ENCODE measurements around the gene MRTFA. TPM values are rescaled to one million over a fixed set of nuclear protein-coding genes. Genes with fewer than 3 reads are reported as not detected.

Gene MRTFA
- total RNA-seq, 1 donor from 2014 or later, result 68.4 TPM

- peak; percentile 74 for DNase-seq (ENCODE audit: low spot score)
- peak overlapping the region; percentile 69 for H3K4me3 Mint-ChIP-seq (ENCODE audit: unreplicated experiment)
Measured at GRCh38 chr22:40396882-40397281, 239.6 kb downstream of the MRTFA start.

GRCh38 chr22:40395607-40396006 is 240.9 kb downstream of the MRTFA start:
- H3K27ac Mint-ChIP-seq (ENCODE audit: unreplicated experiment), result peak overlapping the region; percentile 100
- no peak for TF ChIP-seq CTCF (IDR thresholded peaks at IDR 0.05; ENCODE audit: unreplicated experiment)
- peaks cover 4% of the 10 kb centered on the region for H3K27me3 Mint-ChIP-seq (ENCODE audit: unreplicated experiment)
- no peaks in the 10 kb centered on the region for H3K9me3 Mint-ChIP-seq (ENCODE audit: unreplicated experiment)
- peaks cover 30% of the 10 kb centered on the region for H3K4me1 Mint-ChIP-seq (ENCODE audit: unreplicated experiment)
- peaks cover 12% of the 10 kb centered on the region for H3K36me3 Mint-ChIP-seq (ENCODE audit: low read depth, unreplicated experiment)
- H3K4me3 Mint-ChIP-seq (ENCODE audit: unreplicated experiment), result no peak overlapping the region
- no peak for DNase-seq (ENCODE audit: low spot score)

More at GRCh38 chr22:40396882-40397281, 239.6 kb downstream of the MRTFA start:
- Mint-ChIP-seq H3K36me3 (ENCODE audit: low read depth, unreplicated experiment) (peaks cover 14% of the 10 kb centered on the region), H3K4me1 (ENCODE audit: unreplicated experiment) (peaks cover 35% of the 10 kb centered on the region), H3K9me3 (ENCODE audit: unreplicated experiment) (no peaks in the 10 kb centered on the region), H3K27ac (ENCODE audit: unreplicated experiment) (peak overlapping the region; percentile 100), H3K27me3 (ENCODE audit: unreplicated experiment) (peaks cover 4% of the 10 kb centered on the region)
- no peak for TF ChIP-seq CTCF (IDR thresholded peaks at IDR 0.05; ENCODE audit: unreplicated experiment)

GRCh38 chr22:40394607-40395006 is 241.9 kb downstream of the MRTFA start:
- H3K4me3 Mint-ChIP-seq (ENCODE audit: unreplicated experiment), result no peak overlapping the region
- DNase-seq (ENCODE audit: low spot score), result no peak
- no peaks in the 10 kb centered on the region for H3K9me3 Mint-ChIP-seq (ENCODE audit: unreplicated experiment)
- H3K36me3 Mint-ChIP-seq (ENCODE audit: low read depth, unreplicated experiment), result peaks cover 11% of the 10 kb centered on the region
- peaks cover 30% of the 10 kb centered on the region for H3K4me1 Mint-ChIP-seq (ENCODE audit: unreplicated experiment)
- TF ChIP-seq CTCF (IDR thresholded peaks at IDR 0.05; ENCODE audit: unreplicated experiment), result no peak
- peak overlapping the region; percentile 40 for H3K27ac Mint-ChIP-seq (ENCODE audit: unreplicated experiment)
- peaks cover 4% of the 10 kb centered on the region for H3K27me3 Mint-ChIP-seq (ENCODE audit: unreplicated experiment)

GRCh38 chr22:40392618-40393017 is 243.9 kb downstream of the MRTFA start:
- H3K27ac Mint-ChIP-seq (ENCODE audit: unreplicated experiment), result no peak overlapping the region
- H3K36me3 Mint-ChIP-seq (ENCODE audit: low read depth, unreplicated experiment), result peaks cover 22% of the 10 kb centered on the region
- peaks cover 5% of the 10 kb centered on the region for H3K27me3 Mint-ChIP-seq (ENCODE audit: unreplicated experiment)
- no peak for DNase-seq (ENCODE audit: low spot score)
- no peaks in the 10 kb centered on the region for H3K9me3 Mint-ChIP-seq (ENCODE audit: unreplicated experiment)
- no peak for TF ChIP-seq CTCF (IDR thresholded peaks at IDR 0.05; ENCODE audit: unreplicated experiment)
- H3K4me1 Mint-ChIP-seq (ENCODE audit: unreplicated experiment), result peaks cover 39% of the 10 kb centered on the region
- no peak overlapping the region for H3K4me3 Mint-ChIP-seq (ENCODE audit: unreplicated experiment)

DNA sequence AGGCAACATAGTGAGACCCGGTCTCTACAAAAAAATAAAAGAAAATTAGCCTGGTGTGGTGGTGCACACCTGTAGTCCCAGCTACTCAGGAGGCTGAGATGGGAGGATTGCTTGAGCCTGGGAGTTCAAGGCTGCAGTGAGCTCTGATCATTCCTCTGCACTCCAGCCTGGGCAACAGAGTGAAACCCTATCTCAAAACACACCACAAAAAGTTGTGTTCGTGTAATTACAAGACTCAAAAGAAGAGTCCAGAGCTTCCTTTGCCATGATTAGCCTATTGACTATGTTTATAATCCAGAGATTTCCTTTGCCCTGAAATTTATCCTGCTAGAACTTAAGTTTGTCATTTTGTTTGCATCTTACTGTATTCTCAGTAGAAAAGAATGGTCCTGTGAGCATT is 245.1 kb downstream of the MRTFA start:
- Mint-ChIP-seq H3K4me3 (ENCODE audit: unreplicated experiment) (no peak overlapping the region), H3K27ac (ENCODE audit: unreplicated experiment) (no peak overlapping the region), H3K36me3 (ENCODE audit: low read depth, unreplicated experiment) (peaks cover 22% of the 10 kb centered on the region), H3K27me3 (ENCODE audit: unreplicated experiment) (peaks cover 2% of the 10 kb centered on the region), H3K9me3 (ENCODE audit: unreplicated experiment) (no peaks in the 10 kb centered on the region), H3K4me1 (ENCODE audit: unreplicated experiment) (peaks cover 32% of the 10 kb centered on the region)
- no peak for DNase-seq (ENCODE audit: low spot score)
- no peak for TF ChIP-seq CTCF (IDR thresholded peaks at IDR 0.05; ENCODE audit: unreplicated experiment)
